ENCODE data around the gene ADAMTS13.
"Not testable (repeated sequence)": the region's sequence is repeated elsewhere in the genome, so short reads cannot be mapped to it uniquely, and the experiment has no call there.

ADAMTS13 gene

GRCh38 chr9:133421615-133422542, at the start of gene ADAMTS13:
Gene ADAMTS13 (plus strand): TSS chr9:133422367. CDS start chr9:133422444, 77 bp downstream.
- DNase-seq (ENCODE audit: low read depth in 1 of 2, low spot score in 1 of 2) = no peak

GRCh38 chr9:133374612-133375115, 47.5 kb upstream of the ADAMTS13 start:
- no peak for DNase-seq (ENCODE audit: low read depth in 1 of 2, low spot score in 1 of 2)

GRCh38 chr9:133375116-133375723, 46.9 kb upstream of the ADAMTS13 start:
- DNase-seq (ENCODE audit: low read depth in 1 of 2, low spot score in 1 of 2) = no peak

- peak; percentile 94 to 98 for DNase-seq (ENCODE audit: low read depth in 1 of 2, low spot score in 1 of 2)
Observed at GRCh38 chr9:133375724-133376654, 46.2 kb upstream of the ADAMTS13 start, which contains the start of the genes STKLD1 and SURF4. Gene STKLD1 (plus strand): TSS chr9:133376366. CDS start chr9:133376474, 108 bp downstream. Gene SURF4 (minus strand): TSS chr9:133376060. CDS start chr9:133375969, 91 bp downstream.

GRCh38 chr9:133377280-133377679, 44.9 kb upstream of the ADAMTS13 start:
- not testable (repeated sequence) for DNase-seq (ENCODE audit: low read depth in 1 of 2, low spot score in 1 of 2)

DNA sequence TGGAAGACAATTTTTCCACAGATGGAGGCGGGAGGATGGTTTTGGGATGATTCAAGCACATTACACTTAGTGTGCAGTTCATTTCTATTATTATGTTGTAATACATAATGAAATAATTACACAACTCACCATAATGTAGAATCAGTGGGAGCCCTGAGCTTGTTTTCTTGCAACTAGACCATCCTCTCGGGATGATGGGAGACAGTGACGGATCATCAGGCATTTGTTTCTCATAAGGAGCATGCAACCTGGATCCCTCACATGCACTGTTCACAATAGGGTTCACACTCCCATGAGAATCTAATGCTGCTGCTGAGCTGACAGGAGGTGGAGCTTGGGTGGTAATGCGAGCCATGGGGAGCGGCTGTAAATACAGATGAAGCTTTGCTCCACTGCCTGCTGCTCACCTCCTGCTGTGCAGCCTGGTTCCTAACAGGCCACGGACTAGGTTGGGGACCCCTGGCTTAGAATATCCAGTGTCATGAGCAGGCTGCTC, 44.4 kb upstream of the ADAMTS13 start:
- no peak for DNase-seq (ENCODE audit: low read depth in 1 of 2, low spot score in 1 of 2)

DNA sequence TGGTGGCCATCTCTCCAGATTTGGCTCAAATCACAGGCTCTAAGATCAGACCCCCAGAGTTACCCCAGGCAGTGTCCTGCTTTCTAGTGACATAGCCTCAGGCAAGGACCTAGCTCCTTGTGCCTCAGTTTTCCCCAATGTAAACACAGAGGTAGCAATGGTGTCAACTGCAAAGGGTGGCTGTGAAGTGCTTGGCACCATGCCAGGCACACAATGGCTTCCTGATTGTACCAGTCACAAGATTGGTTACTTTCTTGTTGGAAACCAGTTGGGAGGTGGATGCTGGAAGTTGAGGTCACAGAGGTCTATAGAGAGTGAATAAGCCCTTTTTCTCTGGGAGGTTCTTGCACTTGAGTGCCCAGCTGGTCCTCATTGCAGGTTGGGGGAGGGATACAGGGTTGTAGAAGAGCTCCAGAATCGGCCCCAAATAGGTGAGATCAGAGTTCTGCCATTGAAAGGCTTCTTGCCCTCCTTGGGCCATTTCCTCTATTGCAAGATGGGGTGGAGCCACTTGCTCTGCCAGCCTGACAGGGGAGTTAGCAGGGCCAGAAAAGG, 43.7 kb upstream of the ADAMTS13 start:
- no peak for DNase-seq (ENCODE audit: low read depth in 1 of 2, low spot score in 1 of 2)

- DNase-seq (ENCODE audit: low read depth in 1 of 2, low spot score in 1 of 2) = no peak
Observed at GRCh38 chr9:133379153-133380086, 42.7 kb upstream of the ADAMTS13 start.

DNA sequence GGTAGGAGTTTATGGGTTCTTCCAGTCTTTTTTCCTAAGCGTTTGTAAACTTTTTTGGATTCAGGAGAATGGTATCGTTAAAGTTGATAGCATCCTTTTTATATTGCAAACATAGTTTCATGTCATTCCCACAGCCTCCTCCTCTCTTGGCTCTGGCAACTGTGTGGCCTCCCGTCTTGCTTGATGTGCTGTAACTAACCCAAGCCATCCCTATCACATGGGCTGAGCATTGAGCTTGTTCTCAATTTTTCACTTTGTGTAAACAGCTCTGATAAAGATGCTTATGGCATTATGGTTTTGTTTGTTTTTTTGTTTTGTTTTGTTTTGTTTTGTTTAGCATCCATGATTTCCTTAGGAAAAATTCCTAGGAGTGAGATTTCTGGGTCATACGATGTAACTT, 41.4 kb upstream of the ADAMTS13 start:
- no peak for DNase-seq (ENCODE audit: low read depth in 1 of 2, low spot score in 1 of 2)

- DNase-seq (ENCODE audit: low read depth in 1 of 2, low spot score in 1 of 2) = no peak
Observed at GRCh38 chr9:133382507-133383141, 39.5 kb upstream of the ADAMTS13 start.

- no peak for DNase-seq (ENCODE audit: low read depth in 1 of 2, low spot score in 1 of 2)
Observed at GRCh38 chr9:133383438-133383837, 38.7 kb upstream of the ADAMTS13 start.

- no peak for DNase-seq (ENCODE audit: low read depth in 1 of 2, low spot score in 1 of 2)
Observed at GRCh38 chr9:133384736-133385321, 37.3 kb upstream of the ADAMTS13 start.

- DNase-seq (ENCODE audit: low read depth in 1 of 2, low spot score in 1 of 2) = no peak
Observed at GRCh38 chr9:133385452-133385851, 36.7 kb upstream of the ADAMTS13 start.

DNA sequence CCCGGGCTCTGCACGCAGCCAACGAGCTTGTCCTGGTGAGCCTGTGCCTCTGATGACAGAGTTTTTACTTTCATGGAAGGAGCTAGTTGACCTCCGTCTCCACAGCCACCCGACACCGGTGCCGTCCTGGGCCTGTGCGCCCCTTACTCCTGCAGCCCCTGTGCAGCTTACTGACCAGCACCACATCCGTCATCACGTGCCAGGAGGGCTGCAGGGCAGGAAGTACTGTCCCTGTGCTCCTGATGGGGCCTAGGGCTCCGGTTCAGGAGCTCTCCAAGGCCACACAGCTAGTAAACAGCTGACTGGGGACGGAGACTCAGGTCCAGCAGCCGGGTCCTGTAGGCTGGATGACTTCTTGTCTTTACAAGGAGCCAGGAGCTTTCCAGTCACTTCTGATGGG, 35.8 kb upstream of the ADAMTS13 start:
- no peak for DNase-seq (ENCODE audit: low read depth in 1 of 2, low spot score in 1 of 2)

DNA sequence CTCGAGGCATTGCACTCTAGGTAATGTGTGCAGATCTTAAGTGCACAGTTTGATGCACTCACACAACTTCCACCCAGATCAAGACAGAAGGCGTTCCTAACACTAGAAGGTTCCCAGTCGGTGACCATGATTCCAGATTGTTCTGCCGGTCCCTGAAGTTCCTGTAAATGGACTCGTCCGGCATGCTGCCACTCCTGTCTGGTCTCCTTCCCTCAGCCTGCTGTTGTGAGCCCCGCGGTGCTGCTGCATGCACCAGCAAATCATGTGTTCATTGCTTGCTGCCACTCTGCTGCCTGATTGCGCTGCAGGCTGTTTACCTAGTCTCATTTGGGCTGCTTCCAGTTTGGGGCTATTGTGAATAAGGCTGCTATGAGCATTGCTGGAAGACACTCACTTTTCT, 34.5 kb upstream of the ADAMTS13 start:
- no peak for DNase-seq (ENCODE audit: low read depth in 1 of 2, low spot score in 1 of 2)

GRCh38 chr9:133389025-133389557, 33.1 kb upstream of the ADAMTS13 start:
- DNase-seq (ENCODE audit: low read depth in 1 of 2, low spot score in 1 of 2) = no peak

- DNase-seq (ENCODE audit: low read depth in 1 of 2, low spot score in 1 of 2) = no peak
Observed at GRCh38 chr9:133389562-133389961, 32.6 kb upstream of the ADAMTS13 start.

GRCh38 chr9:133390713-133391112, 31.5 kb upstream of the ADAMTS13 start:
- no peak for DNase-seq (ENCODE audit: low read depth in 1 of 2, low spot score in 1 of 2)

Measured in stimulated activated CD4-positive, alpha-beta T cell treated with anti-CD3 and anti-CD28 coated beads, Interleukin-15, amount 100 ng/mL, for 1 hour (primary cell).